ENCODE measurements around the gene SLC35E2B.
"Not testable (repeated sequence)": the region's sequence is repeated elsewhere in the genome, so short reads cannot be mapped to it uniquely, and the experiment has no call there.

Gene SLC35E2B

DNA sequence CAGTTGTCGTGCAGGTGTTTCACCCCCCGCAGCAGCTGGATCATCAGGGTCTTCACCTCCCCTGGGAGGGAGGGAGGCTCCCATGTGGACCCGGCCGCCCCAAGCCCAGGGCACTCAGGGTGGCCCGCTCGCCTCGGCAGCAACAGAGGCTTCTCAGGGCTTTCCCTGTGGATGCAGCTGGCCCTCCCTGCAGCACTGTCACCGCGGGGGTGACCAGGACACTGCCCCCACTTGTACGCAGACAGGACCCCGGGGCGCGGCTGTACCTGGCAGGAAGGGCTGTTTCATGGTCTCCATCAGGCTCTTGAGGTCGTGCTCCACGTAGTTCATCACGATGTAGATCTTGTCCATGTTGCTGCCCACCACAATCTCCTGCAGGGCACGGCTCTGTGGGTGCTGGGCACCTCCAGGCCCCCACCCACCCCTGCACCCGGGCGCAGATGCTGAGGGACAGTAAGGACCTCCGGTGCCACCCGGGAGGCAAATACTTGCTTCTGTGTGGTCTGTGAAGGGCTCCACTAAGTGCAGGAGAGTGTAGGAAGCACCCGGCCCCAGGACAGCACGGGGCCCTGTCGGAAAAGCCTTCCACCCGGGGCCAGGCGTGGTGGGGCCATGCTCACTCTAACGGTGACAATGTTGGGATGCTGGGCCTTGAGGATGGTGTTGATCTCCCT lies 11.8 kb upstream of the SLC35E2B start:
- in situ Hi-C loops (cut with HindIII; ENCODE audit: low sequenced_read_pairs): not testable (repeated sequence)

DNA sequence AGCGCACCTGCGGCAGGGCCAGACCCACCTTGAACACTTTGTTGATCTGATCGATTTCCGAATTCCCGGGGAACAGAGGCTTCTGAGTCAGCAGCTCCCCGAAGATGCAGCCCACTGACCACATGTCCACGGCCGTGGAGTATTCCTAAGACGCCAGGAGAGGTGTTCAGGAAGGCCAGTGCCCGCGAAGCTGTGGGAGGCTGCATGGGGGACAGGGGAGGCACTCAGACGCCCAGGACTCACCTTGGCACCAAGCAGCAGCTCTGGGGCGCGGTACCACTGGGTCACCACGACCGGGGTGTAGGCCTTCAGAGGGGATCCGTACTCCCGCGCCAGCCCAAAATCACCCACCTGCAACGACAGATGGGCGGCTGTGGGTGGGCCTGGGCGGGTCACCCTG lies 11.2 kb upstream of the SLC35E2B start:
- in situ Hi-C loops (cut with HindIII; ENCODE audit: low sequenced_read_pairs): no loop called here

DNA sequence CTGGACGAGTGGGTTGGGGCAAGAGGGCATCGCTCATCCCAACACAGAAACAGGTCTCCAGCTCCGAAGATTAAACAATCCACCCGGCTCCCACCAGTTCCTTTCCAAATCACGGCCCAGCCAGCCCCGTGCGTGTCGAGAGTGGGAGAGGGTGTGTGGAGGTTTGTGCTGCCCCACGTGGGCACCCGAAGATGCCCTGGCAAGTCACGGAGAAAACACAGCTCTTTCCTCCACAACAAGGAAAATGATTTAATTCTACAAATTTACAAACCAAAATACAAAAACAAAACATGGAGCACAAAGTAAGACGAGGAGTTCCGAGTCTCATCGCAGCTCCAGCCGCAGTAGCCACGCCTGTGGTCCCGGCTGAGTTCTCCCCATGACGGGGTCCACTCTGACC lies 9.9 kb upstream of the SLC35E2B start:
- in situ Hi-C loops (cut with HindIII; ENCODE audit: low sequenced_read_pairs): not testable (repeated sequence)

GRCh38 chr1:1700557-1700956 lies 8.0 kb upstream of the SLC35E2B start:
- in situ Hi-C loops (cut with HindIII; ENCODE audit: low sequenced_read_pairs): not testable (repeated sequence)

- in situ Hi-C loops (cut with HindIII; ENCODE audit: low sequenced_read_pairs): not testable (repeated sequence)
These were observed 7.5 kb upstream of the SLC35E2B start for GRCh38 chr1:1700067-1700466.

DNA sequence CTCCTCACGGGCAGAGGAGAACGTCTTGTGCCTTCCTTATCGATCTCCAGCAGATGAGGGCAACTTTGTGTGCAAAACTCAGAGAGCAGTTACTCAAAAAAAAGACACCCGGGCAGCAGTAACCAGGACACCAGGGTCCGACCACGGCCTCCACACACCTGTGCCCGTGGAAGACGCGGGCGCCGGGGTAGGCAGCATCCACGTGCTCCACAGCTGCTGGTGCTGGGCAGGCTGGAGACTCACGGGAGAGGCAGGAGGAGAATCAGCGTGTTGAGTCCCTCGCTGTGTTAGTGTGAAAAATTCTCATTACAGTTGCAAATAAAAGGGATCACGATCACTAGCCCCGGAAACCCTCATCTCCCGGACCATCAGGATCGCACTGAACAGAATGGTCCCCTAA lies 6.5 kb upstream of the SLC35E2B start:
- in situ Hi-C loops (cut with HindIII; ENCODE audit: low sequenced_read_pairs): not testable (repeated sequence)

GRCh38 chr1:1697358-1698183 lies 5.0 kb upstream of the SLC35E2B start:
- in situ Hi-C loops (cut with HindIII; ENCODE audit: low sequenced_read_pairs): not testable (repeated sequence)

- in situ Hi-C loops (cut with HindIII; ENCODE audit: low sequenced_read_pairs): not testable (repeated sequence)
These were observed 4.1 kb upstream of the SLC35E2B start for GRCh38 chr1:1696431-1697357.

- in situ Hi-C loops (cut with HindIII; ENCODE audit: low sequenced_read_pairs): not testable (repeated sequence)
These were observed 276 bp downstream of the SLC35E2B start for GRCh38 chr1:1692324-1692713.

GRCh38 chr1:1691443-1691842 lies 1.2 kb downstream of the SLC35E2B start:
- in situ Hi-C loops (cut with HindIII; ENCODE audit: low sequenced_read_pairs): not testable (repeated sequence)

DNA sequence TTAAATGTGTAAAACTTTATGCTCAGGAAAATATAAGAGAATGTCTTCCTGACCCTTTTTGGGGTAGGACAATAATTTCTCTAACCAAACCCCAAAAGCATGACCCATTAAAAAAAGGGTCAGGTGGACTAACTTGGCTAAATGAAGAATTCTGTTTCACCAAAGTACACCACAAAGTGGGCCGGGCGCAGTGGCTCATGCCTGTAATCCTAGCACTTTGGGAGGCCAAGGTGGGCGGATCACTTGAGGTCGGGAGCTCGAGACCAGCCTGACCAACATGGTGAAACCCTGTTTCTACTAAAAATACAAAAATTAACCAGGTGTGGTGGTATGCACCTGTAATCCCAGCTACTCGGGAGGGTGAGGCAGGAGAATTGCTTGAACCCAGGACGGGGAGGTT lies 3.1 kb downstream of the SLC35E2B start:
- in situ Hi-C loops (cut with HindIII; ENCODE audit: low sequenced_read_pairs): not testable (repeated sequence)

GRCh38 chr1:1687846-1688245 lies 4.7 kb downstream of the SLC35E2B start:
- in situ Hi-C loops (cut with HindIII; ENCODE audit: low sequenced_read_pairs): no loop called here

GRCh38 chr1:1684031-1684681 lies 8.4 kb downstream of the SLC35E2B start:
- in situ Hi-C loops (cut with HindIII; ENCODE audit: low sequenced_read_pairs): no loop called here

DNA sequence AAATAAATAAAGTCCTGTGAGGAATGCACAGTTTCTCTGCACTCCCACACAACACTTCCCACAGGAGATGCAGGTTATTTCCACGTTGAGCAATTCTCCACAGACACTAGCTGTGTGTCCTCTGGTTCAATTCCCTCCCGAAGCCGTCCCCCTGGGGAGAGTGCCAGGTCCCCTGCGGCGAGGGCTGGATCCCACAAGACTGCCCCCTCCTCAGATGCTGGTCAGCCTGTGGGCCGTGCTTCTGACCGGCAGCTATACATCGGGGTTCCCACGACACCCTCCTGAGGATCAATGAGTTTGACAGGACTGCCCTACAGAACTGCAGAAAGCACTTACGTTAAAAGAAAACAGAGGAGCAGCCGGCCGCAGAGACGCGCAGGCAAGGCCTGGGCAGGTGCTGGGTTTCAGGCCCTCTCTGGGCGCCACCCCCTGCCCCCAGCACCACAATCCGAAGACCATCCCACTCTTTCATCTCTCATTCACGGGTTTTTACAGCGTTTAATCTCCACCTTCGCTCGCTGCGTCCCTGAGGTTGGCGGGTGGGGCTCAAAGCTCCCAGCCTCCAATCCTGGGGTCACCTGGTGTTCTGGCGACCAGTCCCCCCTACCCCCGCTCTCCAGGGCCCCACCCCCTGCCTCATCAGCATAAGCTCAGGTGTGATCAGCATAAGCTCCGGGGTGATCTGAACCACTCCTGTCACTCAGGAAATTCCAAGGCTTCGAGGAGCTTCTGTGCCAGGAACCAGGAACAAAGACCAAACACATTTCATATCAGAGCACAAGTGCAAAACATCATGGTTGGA lies 9.3 kb downstream of the SLC35E2B start:
- in situ Hi-C loops (cut with HindIII; ENCODE audit: low sequenced_read_pairs): no loop called here

DNA sequence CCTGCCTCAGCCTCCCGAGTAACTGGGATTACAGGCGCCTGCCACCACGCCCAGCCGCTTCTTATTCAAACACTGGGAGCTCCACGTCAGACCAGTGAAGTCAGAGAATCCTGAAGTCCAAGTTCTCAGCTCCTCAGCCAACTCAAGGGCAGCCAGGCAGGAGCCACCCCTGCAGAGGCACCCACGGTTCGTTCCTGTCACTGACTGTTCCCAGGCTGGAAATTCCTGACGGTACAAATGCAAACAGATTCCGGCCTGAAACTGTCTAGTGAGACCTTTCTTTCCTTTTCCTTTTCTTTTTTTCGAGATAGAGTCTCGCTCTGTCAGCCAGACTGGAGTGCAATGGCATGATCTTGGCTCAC lies 11.7 kb downstream of the SLC35E2B start:
- in situ Hi-C loops (cut with HindIII; ENCODE audit: low sequenced_read_pairs): no loop called here

DNA sequence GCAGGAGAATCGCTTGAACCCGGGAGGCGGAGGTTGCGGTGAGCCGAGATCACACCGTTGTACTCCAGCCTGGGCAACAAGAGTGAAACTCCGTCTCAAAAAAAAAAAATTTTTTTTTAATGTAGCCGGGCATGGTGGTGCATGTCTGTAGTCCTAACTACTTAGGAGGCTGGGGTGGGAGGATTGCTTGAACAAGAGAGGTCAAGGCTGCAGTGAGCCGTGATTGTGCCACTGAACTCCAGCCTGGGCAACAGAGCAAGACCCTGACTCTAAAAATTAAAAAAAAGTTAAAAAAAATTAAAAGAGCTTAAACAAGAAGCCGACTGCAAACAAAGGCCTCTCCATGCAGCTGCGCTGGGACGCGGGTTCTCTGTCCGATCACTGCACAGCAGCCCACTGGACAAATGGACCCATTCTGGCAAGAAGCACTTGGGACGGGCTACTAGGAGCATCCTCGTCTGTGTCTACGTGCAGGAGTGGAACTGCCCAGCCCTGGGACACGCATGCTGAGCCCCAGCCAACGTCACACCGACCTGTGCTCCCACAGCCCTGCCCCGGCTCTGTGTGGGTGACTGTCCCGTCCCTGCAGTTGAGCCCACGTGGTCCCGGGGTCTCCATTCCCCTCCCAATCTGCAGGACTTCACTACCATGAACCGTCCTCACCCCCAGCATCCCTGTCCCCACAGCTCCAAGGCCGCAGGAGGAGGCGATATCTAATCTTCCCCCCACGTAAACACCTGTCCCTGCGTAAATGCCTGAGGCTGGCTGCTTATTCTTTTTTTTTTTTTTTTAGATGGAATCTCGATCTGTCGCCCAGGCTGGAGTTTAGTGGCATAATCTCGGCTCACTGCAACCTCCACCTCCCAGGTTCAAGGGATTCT lies 12.3 kb downstream of the SLC35E2B start:
- in situ Hi-C loops (cut with HindIII; ENCODE audit: low sequenced_read_pairs): no loop called here

- in situ Hi-C loops (cut with HindIII; ENCODE audit: low sequenced_read_pairs): no loop called here
These were observed 13.8 kb downstream of the SLC35E2B start for GRCh38 chr1:1678581-1679380.
